ENCODE measurements around the gene FANCI.

FANCI gene

GRCh38 chr15:89363770-89364169, 120.0 kb downstream of the FANCI start:
- DNase-seq: no peak

DNA sequence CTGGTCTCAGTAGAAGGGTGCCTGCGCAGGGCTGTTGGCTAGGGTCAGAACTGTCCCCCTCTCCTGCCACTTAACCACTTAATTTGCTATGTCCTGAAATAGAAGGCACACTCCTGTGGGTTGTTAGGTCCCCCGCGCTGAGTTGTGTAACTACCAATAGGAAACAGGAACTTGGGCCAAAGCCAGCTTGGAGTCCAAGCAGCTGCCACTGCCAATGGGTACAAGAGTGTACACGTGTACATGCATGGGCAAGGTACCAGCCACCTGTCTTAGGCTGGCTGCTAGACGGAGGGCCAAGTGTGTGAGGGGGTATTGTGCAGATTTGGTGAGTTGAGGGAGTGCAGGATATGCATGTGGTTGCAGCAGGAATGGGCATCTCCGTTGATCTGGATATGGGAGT, 120.6 kb downstream of the FANCI start:
- no peak for DNase-seq

GRCh38 chr15:89364741-89365450, 121.1 kb downstream of the FANCI start:
- DNase-seq: no peak

GRCh38 chr15:89365462-89366065, 121.8 kb downstream of the FANCI start:
- no peak for DNase-seq
